Prostate gland (tissue), 2 donors: ENCODE results near the gene TMEM19. TPM values are rescaled to one million over a fixed set of nuclear protein-coding genes. Genes with fewer than 3 reads are reported as not detected.

Source experiments
- DNase-seq: peaks from one replicate; pipeline ENCODE4 v3.0.0-alpha.2; 2019; ENCODE audit warnings: low spot score
- H3K27ac ChIP-seq, 2 donors: fragments of 200-600 bp; sonication (generic); 2 replicates each; pipeline ENCODE4 v1.5.1; 2017 to 2019
- H3K27me3 ChIP-seq: fragments of 200-600 bp; sonication (generic); replicated peaks from 2 replicates; pipeline ENCODE4 v1.5.1; 2019; ENCODE audit not compliant: insufficient read depth
- H3K36me3 ChIP-seq, 2 donors: fragments of 200-600 bp; sonication (generic); 1 replicate in 1 of 2; 2 replicates in 1 of 2; pipeline versions ENCODE4 v1.5.1 to v1.8.1; 2017 to 2019
- H3K4me1 ChIP-seq: fragments of 200-600 bp; sonication (generic); replicated peaks from 2 replicates; pipeline ENCODE4 v1.5.1; 2019
- H3K4me3 ChIP-seq, 2 donors: fragments of 200-600 bp; sonication (generic); 2 replicates each; pipeline ENCODE4 v1.5.1; 2017 to 2019
- H3K9me3 ChIP-seq: fragments of 200-600 bp; sonication (generic); 2 replicates; pipeline ENCODE4 v1.5.1; 2017
- POLR2A ChIP-seq: fragments of 450-650 bp; IDR thresholded peaks from one replicate; pipeline ENCODE4 v1.6.1; 2016; ENCODE audit warnings: antibody characterized with exemption, mild to moderate bottlenecking
- POLR2AphosphoS5 ChIP-seq: sonication (generic); formaldehyde crosslinking; IDR thresholded peaks from one replicate; pipeline ENCODE4 v1.6.1; 2017; ENCODE audit warnings: antibody characterized with exemption
- WGBS: methylation state at CpG from one replicate; pipeline ENCODE4 v1.1.5; 2018; 5-methylcytosine and 5-hydroxymethylcytosine counted together
- intact Hi-C: fragments of 100-400 bp; cut with DNase I; formaldehyde crosslinking; loops from one replicate; pipeline ENCODE4 v1.14.2; 2022
- total RNA-seq, 2 donors: library from RNA; depleted of rRNA; stranded (reverse); fragments of >200 nt; gene quantifications; one replicate each; pipeline ENCODE4 v1.1.0, GENCODE V29; 2016
- TF ChIP-seq, protein P1 (sequence below), 4 experiments: fragments of 200-600 bp in 2 of 4; fragments of 450-650 bp in 2 of 4; sonication (generic) in 2 of 4; IDR thresholded peaks; 1 replicate in 3 of 4; 2 replicates in 1 of 4; pipeline ENCODE4 v1.5.1; 2016 to 2019; ENCODE audit warnings: antibody characterized with exemption in 4 of 4, mild to moderate bottlenecking in 2 of 4, moderate library complexity in 2 of 4

TMEM19 gene
- total RNA-seq, 2 donors from 2014 or later, result 21.1 to 39.0 TPM

DNA sequence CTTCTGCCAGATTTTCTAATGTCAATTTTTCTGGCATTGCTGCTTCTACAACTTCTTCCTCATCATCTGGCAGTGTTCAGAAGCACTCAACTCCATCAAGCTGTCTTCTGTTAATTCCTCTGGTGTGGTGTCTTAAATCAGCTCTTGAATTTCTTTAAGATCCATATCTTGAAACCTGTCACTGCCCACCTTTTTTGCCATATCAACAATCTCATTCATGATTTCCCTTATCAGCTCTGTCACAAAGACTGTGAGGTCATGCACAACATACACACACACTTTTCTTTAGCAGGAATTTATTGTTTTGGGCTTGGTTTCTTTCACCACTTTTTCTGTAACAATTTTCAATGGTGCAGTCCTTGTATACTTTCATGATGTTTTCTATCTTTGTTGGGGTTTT, 14.6 kb upstream of the TMEM19 start:
- intact Hi-C loops, result no loop called here
- Histone ChIP-seq H3K27me3 (no peaks in the 10 kb centered on the region), H3K4me1 (no peaks in the 10 kb centered on the region), H3K9me3 (no peaks in the 10 kb centered on the region), H3K27ac (no peak overlapping the region), H3K36me3 (no peaks in the 10 kb centered on the region), H3K4me3 (no peak overlapping the region)
- TF ChIP-seq, protein P1, sequence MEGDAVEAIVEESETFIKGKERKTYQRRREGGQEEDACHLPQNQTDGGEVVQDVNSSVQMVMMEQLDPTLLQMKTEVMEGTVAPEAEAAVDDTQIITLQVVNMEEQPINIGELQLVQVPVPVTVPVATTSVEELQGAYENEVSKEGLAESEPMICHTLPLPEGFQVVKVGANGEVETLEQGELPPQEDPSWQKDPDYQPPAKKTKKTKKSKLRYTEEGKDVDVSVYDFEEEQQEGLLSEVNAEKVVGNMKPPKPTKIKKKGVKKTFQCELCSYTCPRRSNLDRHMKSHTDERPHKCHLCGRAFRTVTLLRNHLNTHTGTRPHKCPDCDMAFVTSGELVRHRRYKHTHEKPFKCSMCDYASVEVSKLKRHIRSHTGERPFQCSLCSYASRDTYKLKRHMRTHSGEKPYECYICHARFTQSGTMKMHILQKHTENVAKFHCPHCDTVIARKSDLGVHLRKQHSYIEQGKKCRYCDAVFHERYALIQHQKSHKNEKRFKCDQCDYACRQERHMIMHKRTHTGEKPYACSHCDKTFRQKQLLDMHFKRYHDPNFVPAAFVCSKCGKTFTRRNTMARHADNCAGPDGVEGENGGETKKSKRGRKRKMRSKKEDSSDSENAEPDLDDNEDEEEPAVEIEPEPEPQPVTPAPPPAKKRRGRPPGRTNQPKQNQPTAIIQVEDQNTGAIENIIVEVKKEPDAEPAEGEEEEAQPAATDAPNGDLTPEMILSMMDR (IDR thresholded peaks at IDR 0.05), result no peak
- TF ChIP-seq POLR2A (no peak), POLR2AphosphoS5 (no peak)
- no peak for DNase-seq

DNA sequence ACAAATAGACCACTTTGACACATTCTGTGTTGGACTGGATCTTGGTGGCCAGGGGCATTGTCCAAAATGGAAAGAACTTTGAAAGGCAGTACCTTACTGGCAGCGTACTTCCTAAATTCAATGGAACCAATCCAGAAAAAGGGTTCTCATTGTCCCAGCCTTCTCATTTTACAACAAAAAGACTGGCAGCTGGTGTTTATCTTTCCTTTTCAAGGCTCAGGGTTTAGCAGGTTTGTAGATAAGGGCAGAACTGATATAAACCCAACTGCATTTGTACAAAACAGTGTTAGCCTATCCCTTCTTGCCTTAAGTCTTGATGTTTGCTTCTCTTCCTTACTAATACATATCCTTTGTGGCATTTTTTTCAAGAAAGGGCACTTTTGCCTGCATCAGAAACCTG, 14.1 kb upstream of the TMEM19 start:
- no peaks in the 10 kb centered on the region for H3K27me3 ChIP-seq
- no peaks in the 10 kb centered on the region for H3K9me3 ChIP-seq
- no peak overlapping the region for H3K27ac ChIP-seq
- no peaks in the 10 kb centered on the region for H3K4me1 ChIP-seq
- no peak for DNase-seq
- no peak overlapping the region for H3K4me3 ChIP-seq
- TF ChIP-seq, protein P1 (IDR thresholded peaks at IDR 0.05), result no peak
- peak; percentile 42 for TF ChIP-seq POLR2AphosphoS5
- WGBS, result 30% methylated on average over 1 of the region's 1 CpG
- intact Hi-C loops, result no loop called here
- H3K36me3 ChIP-seq, result no peaks in the 10 kb centered on the region

DNA sequence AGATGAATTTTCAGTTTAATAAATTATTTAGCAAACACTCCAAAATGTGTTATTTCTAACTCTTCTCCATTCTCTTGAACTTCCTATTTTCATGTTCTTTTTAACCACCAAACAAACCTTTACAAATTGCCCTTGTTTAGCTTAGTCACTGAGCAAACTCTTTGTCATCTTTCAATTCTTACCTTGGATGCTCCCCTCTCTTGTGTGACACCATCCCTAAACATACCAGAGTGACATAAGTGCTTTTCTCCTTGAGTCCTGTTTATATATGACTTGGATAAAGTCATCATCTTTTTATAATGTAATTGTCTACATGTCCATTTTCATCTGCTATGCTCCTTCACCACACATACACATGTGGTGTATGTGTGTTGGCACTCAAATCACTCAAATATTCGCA, 3.4 kb upstream of the TMEM19 start:
- Histone ChIP-seq H3K4me3 (no peak overlapping the region), H3K36me3 (no peaks in the 10 kb centered on the region), H3K4me1 (no peaks in the 10 kb centered on the region), H3K9me3 (no peaks in the 10 kb centered on the region), H3K27ac (no peak overlapping the region), H3K27me3 (no peaks in the 10 kb centered on the region)
- no peak for DNase-seq
- WGBS, result 83% methylated on average over 1 of the region's 1 CpG
- intact Hi-C loops, result no loop called here
- TF ChIP-seq, protein P1 (IDR thresholded peaks at IDR 0.05), result no peak
- TF ChIP-seq POLR2A (no peak), POLR2AphosphoS5 (no peak)

DNA sequence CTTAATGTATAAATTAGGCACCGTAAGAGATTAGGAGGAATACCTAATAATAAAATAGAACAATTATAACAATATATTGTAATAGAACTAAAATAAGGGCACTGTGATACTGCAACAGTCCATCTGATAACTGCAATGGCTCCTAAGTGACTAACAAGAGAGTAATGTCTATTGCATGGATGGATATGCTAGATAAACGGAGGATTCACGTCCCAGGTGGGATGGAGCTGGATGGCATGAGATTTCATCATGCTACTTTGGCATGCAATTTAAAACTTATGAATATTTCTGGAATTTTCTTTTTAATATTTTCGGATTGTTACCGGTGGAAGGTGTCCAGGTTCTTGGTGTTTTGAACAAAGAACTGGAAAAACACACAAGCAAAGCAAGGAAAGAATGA, 2.2 kb upstream of the TMEM19 start:
- no peak for DNase-seq
- intact Hi-C loops, result no loop called here
- H3K36me3 ChIP-seq, result no peaks in the 10 kb centered on the region
- no peak overlapping the region for H3K4me3 ChIP-seq
- H3K27me3 ChIP-seq, result no peaks in the 10 kb centered on the region
- no peaks in the 10 kb centered on the region for H3K9me3 ChIP-seq
- 90% methylated on average over 5 of the region's 5 CpGs for WGBS
- TF ChIP-seq POLR2A (no peak), POLR2AphosphoS5 (no peak)
- TF ChIP-seq, protein P1 (IDR thresholded peaks at IDR 0.05), result no peak
- H3K4me1 ChIP-seq, result no peaks in the 10 kb centered on the region
- no peak overlapping the region for H3K27ac ChIP-seq

DNA sequence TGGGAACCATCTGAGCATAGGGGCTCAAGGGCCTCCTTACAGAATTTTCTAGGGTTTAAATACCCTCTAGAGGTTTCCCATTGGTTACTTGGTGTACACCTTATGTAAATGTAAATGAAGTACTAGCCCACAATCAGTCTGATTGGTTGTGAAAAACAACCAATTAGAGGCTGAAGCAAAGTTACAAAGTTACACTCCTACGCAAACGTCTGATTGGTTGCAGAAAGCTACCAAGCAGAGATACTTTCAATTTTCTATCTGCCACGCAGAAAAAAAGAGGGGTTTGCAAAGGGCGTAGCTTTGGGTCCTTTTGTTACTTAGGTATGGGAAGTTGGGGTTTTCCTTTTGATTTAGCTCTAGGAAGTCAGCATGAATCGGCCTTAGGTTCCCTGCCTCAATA, 1.8 kb upstream of the TMEM19 start:
- WGBS, result 76% methylated on average over 5 of the region's 5 CpGs
- H3K4me3 ChIP-seq, result no peak overlapping the region

More for the DNA sequence above, 1.8 kb upstream of the TMEM19 start:
- DNase-seq, result no peak
- Histone ChIP-seq H3K9me3 (no peaks in the 10 kb centered on the region), H3K27ac (no peak overlapping the region), H3K4me1 (no peaks in the 10 kb centered on the region), H3K36me3 (no peaks in the 10 kb centered on the region), H3K27me3 (no peaks in the 10 kb centered on the region)
- intact Hi-C loops, result no loop called here
- TF ChIP-seq POLR2A, result no peak
- TF ChIP-seq, protein P1 (IDR thresholded peaks at IDR 0.05), result no peak
- TF ChIP-seq POLR2AphosphoS5, result no peak
